Body of pancreas (tissue), 4 donors: ENCODE measurements around the gene EPC2.

Experiments used
- POLR2A ChIP-seq, 3 donors: fragments of 450-650 bp; IDR thresholded peaks; one replicate each; pipeline ENCODE4 v1.6.1; 2016; ENCODE audit warnings: antibody characterized with exemption in 3 of 3, mild to moderate bottlenecking in 2 of 3
- TF ChIP-seq, protein P1 (sequence below), 7 experiments: fragments of 450-650 bp in 4 of 7; fragments of 200-600 bp in 3 of 7; sonication (generic) in 3 of 7; IDR thresholded peaks; one replicate each; pipeline ENCODE4 v1.5.1; 2016 to 2019; ENCODE audit warnings: antibody characterized with exemption in 7 of 7

DNA sequence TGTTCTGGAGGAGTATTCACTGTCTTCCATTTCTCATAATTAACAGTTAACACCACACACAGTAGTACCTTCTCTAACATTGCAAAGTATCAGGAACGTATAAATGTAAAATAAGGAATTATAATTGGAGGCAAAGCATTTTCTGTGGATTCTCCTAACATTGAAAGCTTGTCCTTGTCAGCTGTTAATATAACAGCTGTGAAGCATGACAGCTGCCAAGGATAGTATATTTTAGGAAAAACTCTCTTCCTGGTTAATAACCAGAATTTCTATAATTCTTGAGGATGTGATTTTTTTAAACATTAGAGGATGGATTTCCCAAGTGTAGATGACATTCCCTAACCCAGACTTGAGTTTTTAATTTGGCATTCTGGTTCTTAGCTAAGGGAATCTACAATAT is 110.3 kb downstream of the EPC2 start:
- TF ChIP-seq, protein P1, sequence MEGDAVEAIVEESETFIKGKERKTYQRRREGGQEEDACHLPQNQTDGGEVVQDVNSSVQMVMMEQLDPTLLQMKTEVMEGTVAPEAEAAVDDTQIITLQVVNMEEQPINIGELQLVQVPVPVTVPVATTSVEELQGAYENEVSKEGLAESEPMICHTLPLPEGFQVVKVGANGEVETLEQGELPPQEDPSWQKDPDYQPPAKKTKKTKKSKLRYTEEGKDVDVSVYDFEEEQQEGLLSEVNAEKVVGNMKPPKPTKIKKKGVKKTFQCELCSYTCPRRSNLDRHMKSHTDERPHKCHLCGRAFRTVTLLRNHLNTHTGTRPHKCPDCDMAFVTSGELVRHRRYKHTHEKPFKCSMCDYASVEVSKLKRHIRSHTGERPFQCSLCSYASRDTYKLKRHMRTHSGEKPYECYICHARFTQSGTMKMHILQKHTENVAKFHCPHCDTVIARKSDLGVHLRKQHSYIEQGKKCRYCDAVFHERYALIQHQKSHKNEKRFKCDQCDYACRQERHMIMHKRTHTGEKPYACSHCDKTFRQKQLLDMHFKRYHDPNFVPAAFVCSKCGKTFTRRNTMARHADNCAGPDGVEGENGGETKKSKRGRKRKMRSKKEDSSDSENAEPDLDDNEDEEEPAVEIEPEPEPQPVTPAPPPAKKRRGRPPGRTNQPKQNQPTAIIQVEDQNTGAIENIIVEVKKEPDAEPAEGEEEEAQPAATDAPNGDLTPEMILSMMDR (IDR thresholded peaks at IDR 0.05), result no peak
- no peak for TF ChIP-seq POLR2A (IDR thresholded peaks at IDR 0.05)
